HTR-8/SVneo (cell line): ENCODE data around the gene CENATAC.
"Not testable (repeated sequence)": the region's sequence is repeated elsewhere in the genome, so short reads cannot be mapped to it uniquely, and the experiment has no call there.

Source experiments
- DNase-seq: peaks from one replicate; pipeline ENCODE4 v3.0.0; 2011; ENCODE audit warnings: low spot score, mixed read lengths; ENCODE audit not compliant: insufficient read length
- FAIRE-seq: peaks from 2 replicates; lab custom pipeline; 2011; peaks lifted over from hg19 to GRCh38; lab: Jason Lieb, UNC

CENATAC gene

GRCh38 chr11:119047205-119047604, 49.3 kb downstream of the CENATAC start:
- DNase-seq, result no peak
- FAIRE-seq, result no peak

DNA sequence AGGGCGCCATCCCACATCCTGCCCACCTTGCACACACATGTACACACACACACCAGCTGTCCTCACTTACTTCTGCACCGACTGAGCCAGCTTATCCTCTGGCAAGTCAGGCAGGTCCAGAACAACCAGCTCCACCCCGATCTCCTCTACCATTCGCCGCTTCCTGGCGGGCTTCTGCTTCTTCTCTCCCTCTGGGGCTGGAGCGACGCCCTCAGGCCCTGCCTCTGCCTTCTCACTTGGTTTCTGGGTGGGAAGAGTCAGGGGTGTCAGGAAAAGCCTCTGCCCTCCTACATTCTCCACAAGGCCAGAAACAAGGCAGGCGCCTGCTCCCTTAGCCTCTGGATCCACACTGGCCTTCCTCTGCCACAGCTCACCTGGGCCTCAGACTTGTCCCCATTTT, 50.7 kb downstream of the CENATAC start:
- DNase-seq, result no peak
- FAIRE-seq, result no peak

- FAIRE-seq, result no peak
- no peak for DNase-seq
These were observed 51.1 kb downstream of the CENATAC start for GRCh38 chr11:119049081-119049480.

DNA sequence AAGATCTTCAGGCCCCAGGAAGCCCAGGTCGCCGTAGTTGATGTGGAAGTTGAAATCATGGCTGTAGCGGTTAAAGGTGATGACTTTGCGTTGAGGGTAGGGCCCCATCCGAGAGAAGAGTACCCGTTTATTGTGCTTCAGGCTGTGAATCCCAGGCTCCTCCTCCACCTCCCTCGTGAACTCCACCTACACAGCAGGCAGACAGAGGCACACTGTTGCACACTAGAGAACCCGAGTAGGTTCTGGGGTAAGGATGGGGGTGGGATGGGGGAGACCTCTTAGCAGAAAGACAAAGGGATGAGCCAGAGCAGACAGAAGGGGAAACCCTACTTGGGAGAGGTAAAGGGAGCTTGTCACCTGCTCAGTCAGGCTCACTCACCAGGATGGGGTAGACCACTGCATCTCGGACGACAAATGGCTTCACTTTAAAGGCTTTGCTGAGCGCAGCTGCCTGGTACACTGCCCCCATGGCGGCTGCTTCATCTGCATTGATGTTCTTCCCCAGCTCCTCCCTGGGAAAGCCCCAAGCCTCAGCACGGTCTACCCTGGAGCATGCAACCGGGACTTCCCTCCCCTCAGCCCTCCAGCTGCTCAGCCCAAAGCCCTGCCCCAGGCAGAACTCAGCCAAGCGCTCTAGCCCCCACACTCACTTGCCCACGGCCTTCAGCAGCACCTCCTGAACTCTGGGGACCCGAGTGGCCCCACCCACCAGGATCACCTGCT, 53.7 kb downstream of the CENATAC start:
- DNase-seq (no peak), FAIRE-seq (no peak)

- peak; percentile 44 for FAIRE-seq
- DNase-seq, result no peak
These were observed 54.4 kb downstream of the CENATAC start for GRCh38 chr11:119052163-119052814.

GRCh38 chr11:119054418-119054817, 56.5 kb downstream of the CENATAC start:
- FAIRE-seq, result no peak

GRCh38 chr11:119055901-119056300, 58.0 kb downstream of the CENATAC start:
- FAIRE-seq, result peak; percentile 4
- peak; percentile 44 for DNase-seq

More at GRCh38 chr11:119054418-119054817, 56.5 kb downstream of the CENATAC start:
- no peak for DNase-seq

DNA sequence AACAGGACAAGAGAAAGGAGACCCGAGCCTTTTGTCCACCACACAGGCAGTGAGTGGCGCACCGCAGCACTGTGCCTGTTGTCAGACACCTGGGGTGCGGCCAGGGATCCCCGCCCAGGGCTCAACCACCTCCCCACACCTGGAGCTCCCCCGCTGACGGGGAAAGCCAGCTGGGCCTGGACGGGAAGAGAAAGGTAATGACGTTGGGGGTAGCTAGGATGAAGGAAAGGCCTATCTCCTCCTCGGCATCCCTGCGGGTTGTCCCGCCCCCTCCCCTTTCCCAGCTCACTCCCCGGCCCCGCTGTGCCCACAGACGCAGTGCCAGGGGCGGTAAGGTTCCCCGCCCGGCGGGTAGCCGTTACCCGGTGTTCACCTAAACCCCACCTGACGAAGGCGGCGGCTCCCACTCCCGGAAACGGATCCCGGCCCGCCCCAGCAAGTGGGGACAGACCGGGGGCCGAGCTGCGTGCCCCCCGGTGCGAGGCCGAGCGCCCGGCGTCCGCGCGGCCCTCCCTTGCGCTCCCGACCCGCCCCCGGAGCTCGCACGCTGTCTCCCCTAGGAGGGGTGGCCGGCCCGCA, 58.6 kb downstream of the CENATAC start:
- DNase-seq, result peak; percentile 22
- no peak for FAIRE-seq

DNA sequence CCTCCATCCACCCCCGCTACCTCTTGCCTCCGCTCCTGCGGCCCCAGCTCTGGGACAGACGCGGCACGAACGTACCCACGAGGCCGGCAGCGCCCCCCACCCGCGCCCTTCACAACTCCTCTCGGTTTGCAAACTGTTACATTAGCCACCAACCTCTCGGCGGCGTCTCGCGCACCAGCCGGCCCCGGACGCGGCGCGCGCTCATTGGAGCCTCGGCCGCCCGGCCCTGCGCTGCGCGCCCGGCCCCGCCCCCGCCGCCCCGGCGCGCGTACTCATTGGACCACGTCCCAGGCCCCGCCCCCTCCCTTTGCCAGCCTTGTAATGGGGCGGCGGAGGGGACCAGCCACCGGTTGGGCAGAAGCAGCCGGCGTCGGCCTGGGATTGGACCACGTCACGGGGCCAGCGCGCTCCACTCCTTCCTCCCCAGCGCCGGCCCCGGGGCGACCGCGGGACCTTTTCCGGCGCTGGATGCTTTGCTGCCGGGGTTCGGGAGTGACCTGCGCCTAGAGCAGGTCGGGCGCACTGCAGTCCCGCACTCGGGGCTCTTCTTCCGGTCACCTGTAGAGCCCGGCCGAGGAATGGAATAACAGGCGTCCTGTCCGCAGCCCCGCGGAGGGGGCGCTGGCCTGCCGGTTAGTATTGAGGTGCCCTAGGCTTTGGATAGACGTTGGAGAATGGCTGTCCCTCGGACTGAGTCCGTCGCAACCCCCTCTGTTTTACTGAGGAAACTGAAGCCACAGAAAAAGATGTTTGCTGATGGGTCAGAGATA, 59.2 kb downstream of the CENATAC start, which contains the start of gene HYOU1:
TSS of gene HYOU1 (minus strand) at position 206 of the 770 bp plus-strand sequence. CDS start 1,045 bp downstream, outside the sequence.
- peak; percentile 94 for FAIRE-seq
- peak; percentile 96 for DNase-seq

GRCh38 chr11:119059128-119059527, 61.2 kb downstream of the CENATAC start:
- not testable (repeated sequence) for DNase-seq, FAIRE-seq

DNA sequence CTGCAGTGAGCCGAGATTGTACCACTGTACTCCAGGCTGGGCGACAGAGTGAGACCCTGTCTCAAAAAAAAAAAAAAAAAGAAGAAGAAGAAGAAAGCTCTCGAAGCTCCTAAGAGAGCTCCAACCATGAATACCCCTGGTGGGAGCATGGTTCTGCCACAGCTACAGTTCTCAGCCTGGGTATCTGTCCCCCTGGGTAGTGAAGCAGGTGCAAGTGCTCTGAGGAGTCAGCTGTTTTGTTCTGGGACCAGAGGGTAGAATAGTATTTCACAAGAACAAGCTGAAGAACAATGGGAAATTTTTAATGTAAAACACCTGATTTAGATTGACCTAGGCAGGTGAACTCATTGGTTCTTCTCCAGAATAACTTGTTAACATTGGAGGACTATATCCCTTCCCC, 63.3 kb downstream of the CENATAC start:
- FAIRE-seq, result no peak
- no peak for DNase-seq

- no peak for DNase-seq
- no peak for FAIRE-seq
These were observed 64.8 kb downstream of the CENATAC start for GRCh38 chr11:119062779-119063178.

GRCh38 chr11:119065369-119065768, 67.4 kb downstream of the CENATAC start:
- no peak for FAIRE-seq
- no peak for DNase-seq
